Natural killer cell (primary cell): ENCODE data around the gene AQP3. TPM values are rescaled to one million over a fixed set of nuclear protein-coding genes. Genes with fewer than 3 reads are reported as not detected.

ENCODE experiments used
- ATAC-seq, 3 donors: fragments of 150-1000 bp in 2 of 3; fragments of 200-7000 bp in 1 of 3; cut with Tn5 transposase; 1 replicate in 1 of 3; 2 replicates in 2 of 3; pipeline ENCODE4 v1.10.0; 2021; ENCODE audit warnings: mild to moderate bottlenecking in 2 of 3, moderate library complexity in 2 of 3
- DNase-seq, 2 donors: peaks; one replicate each; pipeline versions ENCODE4 v3.0.0 to v3.0.0-alpha.2; 2013 to 2021; ENCODE audit warnings: mixed read lengths in 1 of 2
- H3K27ac ChIP-seq: one replicate; pipeline ENCODE4 v1.5.1; 2013; ENCODE audit warnings: mild to moderate bottlenecking, low read length
- H3K27me3 ChIP-seq: one replicate; pipeline ENCODE4 v1.6.1; 2013; ENCODE audit warnings: low read length; ENCODE audit not compliant: control insufficient read depth, insufficient read depth
- H3K36me3 ChIP-seq: one replicate; pipeline ENCODE4 v1.6.1; 2013; ENCODE audit warnings: low read length; ENCODE audit not compliant: control insufficient read depth, insufficient read depth
- H3K4me1 ChIP-seq: one replicate; pipeline ENCODE4 v1.6.1; 2013; ENCODE audit warnings: low read length; ENCODE audit not compliant: control insufficient read depth, insufficient read depth
- H3K4me3 ChIP-seq: one replicate; pipeline ENCODE4 v1.5.1; 2013; ENCODE audit warnings: low read length
- H3K9me3 ChIP-seq: one replicate; pipeline ENCODE4 v1.6.1; 2013; ENCODE audit warnings: low read length; ENCODE audit not compliant: control insufficient read depth, insufficient read depth
- H3K27ac Mint-ChIP-seq, 2 donors: one replicate each; pipeline ENCODE4 v1.8.0; 2022; ENCODE audit warnings: mild to moderate bottlenecking in 2 of 2, mixed read lengths in 2 of 2, moderate library complexity in 1 of 2
- H3K27me3 Mint-ChIP-seq, 2 donors: one replicate each; pipeline ENCODE4 v1.8.0; 2022; ENCODE audit warnings: low read depth in 2 of 2, mixed read lengths in 2 of 2
- H3K36me3 Mint-ChIP-seq: one replicate; pipeline ENCODE4 v1.8.0; 2022; ENCODE audit warnings: mixed read lengths
- H3K4me1 Mint-ChIP-seq, 2 donors: one replicate each; pipeline ENCODE4 v1.8.0; 2022; ENCODE audit warnings: mixed read lengths in 2 of 2
- H3K4me3 Mint-ChIP-seq: one replicate; pipeline ENCODE4 v1.8.0; 2022; ENCODE audit warnings: mild to moderate bottlenecking, moderate library complexity, mixed read lengths
- H3K9me3 Mint-ChIP-seq, 2 donors: one replicate each; pipeline ENCODE4 v1.8.0; 2022; ENCODE audit warnings: mixed read lengths in 2 of 2
- CTCF ChIP-seq: fragments of 200-600 bp; IDR thresholded peaks from one replicate; pipeline ENCODE4 v1.8.0; 2022; ENCODE audit warnings: antibody characterized with exemption
- WGBS: methylation state at CpG from one replicate; pipeline ENCODE4 v1.1.7; 2013; ENCODE audit warnings: missing lambda C conversion rate; ENCODE audit not compliant: insufficient coverage; 5-methylcytosine and 5-hydroxymethylcytosine counted together
- intact Hi-C: fragments of 100-400 bp; cut with micrococcal nuclease; formaldehyde crosslinking; loops from one replicate; pipeline ENCODE4 v1.14.2; 2022
- total RNA-seq, 4 donors: library from RNA; stranded (reverse); fragments of 120-200 nt in 1 of 4; gene quantifications; one replicate each; pipeline versions ENCODE4 v1.2.3 to v1.2.4, GENCODE V29; 2013 to 2022

The AQP3 gene
- total RNA-seq, 3 donors from 2014 or later (not counting 1 experiment from before 2014, with no cell fraction given) = 3.9 to 12.7 (median 6.1) TPM

DNA sequence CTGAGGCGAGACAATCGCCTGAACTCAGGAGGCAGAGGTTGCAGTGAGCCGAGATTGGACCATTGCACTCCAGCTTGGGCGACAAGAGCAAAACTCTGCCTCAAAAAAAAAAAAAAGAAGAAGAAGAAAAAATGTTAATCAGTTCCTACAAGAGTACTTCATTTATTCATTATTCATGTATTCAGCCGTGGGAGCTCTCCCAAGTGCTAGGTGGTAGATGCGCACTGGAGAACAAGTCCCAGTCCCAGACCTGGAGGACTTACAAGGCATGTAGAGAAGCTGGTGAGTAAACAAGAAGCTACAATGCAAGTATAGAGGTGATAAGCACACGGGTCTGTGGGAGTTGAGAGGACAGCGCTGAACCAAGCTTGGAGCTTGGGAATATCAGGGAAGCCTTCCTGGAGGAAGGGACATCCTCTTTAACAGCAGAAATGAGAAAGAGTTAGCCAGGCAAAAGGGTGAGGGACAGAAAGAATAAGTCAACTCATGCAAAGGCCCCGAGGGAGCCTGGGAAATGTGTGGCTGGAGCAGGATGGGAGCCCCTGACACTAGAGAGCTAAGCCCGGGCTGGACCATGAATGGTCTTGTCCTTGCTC lies 27.6 kb downstream of the AQP3 start:
- H3K4me1 Mint-ChIP-seq = peaks cover 0 to 15% of the 10 kb centered on the region in 2 donors
- peaks cover 28% of the 10 kb centered on the region for H3K4me1 ChIP-seq
- no peaks in the 10 kb centered on the region for H3K36me3 ChIP-seq
- H3K4me3 Mint-ChIP-seq = no peak overlapping the region
- H3K27ac ChIP-seq = no peak overlapping the region
- no peaks in the 10 kb centered on the region for H3K36me3 Mint-ChIP-seq
- intact Hi-C loops = no loop called here
- no peaks in the 10 kb centered on the region for H3K9me3 Mint-ChIP-seq
- DNase-seq (no peak), ATAC-seq (no peak)
- H3K27me3 ChIP-seq = no peaks in the 10 kb centered on the region
- TF ChIP-seq CTCF = no peak
- WGBS = 87% methylated on average over 10 of the region's 10 CpGs
- H3K27me3 Mint-ChIP-seq = peaks cover 0 to 6% of the 10 kb centered on the region in 2 donors
- no peak overlapping the region for H3K4me3 ChIP-seq
- no peak overlapping the region for H3K27ac Mint-ChIP-seq
- H3K9me3 ChIP-seq = no peaks in the 10 kb centered on the region

DNA sequence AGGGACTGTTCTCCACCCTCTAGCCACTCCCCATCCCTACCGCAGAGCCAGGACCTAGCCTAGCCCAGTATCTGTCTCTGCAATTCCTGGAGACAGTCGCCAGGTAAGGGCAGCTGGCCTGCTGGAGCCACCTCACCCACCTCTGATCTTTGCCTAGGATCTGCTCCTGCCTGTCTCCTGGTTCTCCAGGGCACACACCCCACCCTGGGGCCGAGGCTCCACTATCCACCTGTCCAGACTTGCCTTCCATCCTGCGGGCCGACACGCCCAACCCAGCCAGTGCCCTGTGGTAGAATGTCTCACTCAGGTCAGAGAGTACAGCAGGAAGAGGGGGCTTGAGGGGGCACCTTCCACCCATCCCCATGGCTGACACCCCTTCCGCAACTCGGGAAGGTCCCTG lies 29.3 kb downstream of the AQP3 start:
- no peak overlapping the region for H3K27ac Mint-ChIP-seq

GRCh38 chr9:33416996-33417395 lies 30.4 kb downstream of the AQP3 start:
- H3K27ac Mint-ChIP-seq = no peak overlapping the region
- intact Hi-C loops = no loop called here
- no peak overlapping the region for H3K4me3 Mint-ChIP-seq
- Histone ChIP-seq H3K9me3 (no peaks in the 10 kb centered on the region), H3K4me3 (no peak overlapping the region), H3K4me1 (peaks cover 31% of the 10 kb centered on the region), H3K36me3 (no peaks in the 10 kb centered on the region), H3K27ac (no peak overlapping the region), H3K27me3 (no peaks in the 10 kb centered on the region)
- peaks cover 0 to 6% of the 10 kb centered on the region in 2 donors for H3K27me3 Mint-ChIP-seq
- H3K9me3 Mint-ChIP-seq = no peaks in the 10 kb centered on the region
- 25% methylated on average over 5 of the region's 5 CpGs for WGBS
- no peaks in the 10 kb centered on the region for H3K36me3 Mint-ChIP-seq
- ATAC-seq = no peak
- peak in 1 of 2 donors; percentile 54 for DNase-seq
- peaks cover 0 to 15% of the 10 kb centered on the region in 2 donors for H3K4me1 Mint-ChIP-seq
- no peak for TF ChIP-seq CTCF

More for the DNA sequence above, 29.3 kb downstream of the AQP3 start:
- Histone ChIP-seq H3K27ac (no peak overlapping the region), H3K4me1 (peaks cover 31% of the 10 kb centered on the region), H3K27me3 (no peaks in the 10 kb centered on the region), H3K36me3 (no peaks in the 10 kb centered on the region), H3K4me3 (no peak overlapping the region), H3K9me3 (no peaks in the 10 kb centered on the region)
- WGBS = 96% methylated on average over 6 of the region's 8 CpGs
- DNase-seq = no peak
- no peak for TF ChIP-seq CTCF
- Mint-ChIP-seq H3K27me3 (peaks cover 0 to 6% of the 10 kb centered on the region in 2 donors), H3K36me3 (no peaks in the 10 kb centered on the region), H3K9me3 (no peaks in the 10 kb centered on the region), H3K4me1 (peaks cover 0 to 15% of the 10 kb centered on the region in 2 donors), H3K4me3 (no peak overlapping the region)
- ATAC-seq = no peak
- intact Hi-C loops = no loop called here

DNA sequence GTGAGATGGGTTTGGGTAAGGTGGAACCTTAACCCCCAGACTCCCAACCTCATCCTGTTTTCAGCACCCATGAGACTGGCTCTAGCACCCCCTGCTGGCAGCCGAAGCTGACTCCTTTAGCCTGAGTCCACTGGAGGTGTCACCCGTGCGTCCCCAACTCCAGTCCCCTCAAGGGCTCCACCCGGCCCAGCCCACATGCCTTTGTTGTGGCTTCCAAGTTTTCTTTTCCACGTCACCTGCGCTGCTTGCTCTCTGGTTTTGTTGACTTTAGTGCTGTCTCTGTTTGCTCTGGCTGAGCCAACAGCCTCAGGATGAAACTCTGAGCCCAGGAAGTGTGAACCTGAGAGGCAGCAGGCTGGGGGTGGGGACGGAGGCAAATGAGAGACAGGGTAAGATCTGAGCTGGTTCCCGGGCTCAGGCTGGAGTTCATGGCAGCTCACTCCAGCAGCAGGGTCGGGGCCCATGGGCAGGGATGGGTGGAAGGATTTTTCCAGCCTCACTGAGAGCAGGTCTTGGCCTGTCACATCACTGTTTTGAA lies 31.8 kb downstream of the AQP3 start:
- Histone ChIP-seq H3K27ac (no peak overlapping the region), H3K9me3 (no peaks in the 10 kb centered on the region), H3K27me3 (no peaks in the 10 kb centered on the region), H3K36me3 (no peaks in the 10 kb centered on the region), H3K4me1 (peaks cover 31% of the 10 kb centered on the region), H3K4me3 (no peak overlapping the region)
- Mint-ChIP-seq H3K36me3 (no peaks in the 10 kb centered on the region), H3K9me3 (no peaks in the 10 kb centered on the region), H3K27ac (peak overlapping the region in 1 of 2 donors; percentile 17), H3K4me1 (peaks cover 0 to 15% of the 10 kb centered on the region in 2 donors), H3K27me3 (peaks cover 0 to 6% of the 10 kb centered on the region in 2 donors), H3K4me3 (no peak overlapping the region)
- ATAC-seq = peak; percentile 66 to 84 (median 80)
- WGBS = 37% methylated on average over 9 of the region's 9 CpGs
- intact Hi-C loops = no loop called here
- TF ChIP-seq CTCF = peak; percentile 58
- peak; percentile 51 to 96 for DNase-seq
